Kidney epithelial cell (primary cell): ENCODE measurements around the gene LGALS1. TPM values are rescaled to one million over a fixed set of nuclear protein-coding genes. Genes with fewer than 3 reads are reported as not detected.

ENCODE experiments used
- DNase-seq: peaks from one replicate; pipeline ENCODE4 v3.0.0-alpha.2; 2010; ENCODE audit warnings: low read depth
- H3K27me3 ChIP-seq: 2 replicates; pipeline ENCODE4 v1.6.0; 2011; ENCODE audit warnings: low read length; ENCODE audit not compliant: control insufficient read depth, insufficient read depth
- H3K36me3 ChIP-seq: 2 replicates; pipeline ENCODE4 v1.5.1; 2011; ENCODE audit warnings: low read length; ENCODE audit not compliant: control insufficient read depth, insufficient read depth
- H3K4me3 ChIP-seq: 2 replicates; pipeline ENCODE4 v1.5.1; 2011; ENCODE audit warnings: low read depth, mild to moderate bottlenecking, control low read depth, low read length
- CTCF ChIP-seq: IDR thresholded peaks from 2 replicates; pipeline ENCODE4 v1.5.1; 2011; ENCODE audit warnings: mild to moderate bottlenecking, moderate library complexity, low read length, control low read depth, inconsistent platforms; ENCODE audit not compliant: insufficient read depth, poor library complexity, severe bottlenecking
- total RNA-seq: library from RNA; depleted of rRNA; stranded (reverse); fragments of >200 nt; gene quantifications from 2 replicates; pipeline ENCODE4 v1.2.3, GENCODE V29; 2015

LGALS1 gene
- total RNA-seq, 1 donor from 2014 or later = 806 TPM

GRCh38 chr22:37663521-37664140, 11.8 kb upstream of the LGALS1 start:
- Histone ChIP-seq H3K27me3 (no peaks in the 10 kb centered on the region), H3K36me3 (peaks cover 1% of the 10 kb centered on the region), H3K4me3 (no peak overlapping the region)
- DNase-seq = no peak
- TF ChIP-seq CTCF = no peak

- Histone ChIP-seq H3K4me3 (no peak overlapping the region), H3K27me3 (no peaks in the 10 kb centered on the region), H3K36me3 (peaks cover 1% of the 10 kb centered on the region)
- DNase-seq = no peak
- TF ChIP-seq CTCF = no peak
Measured at GRCh38 chr22:37664249-37665101, 11.0 kb upstream of the LGALS1 start.

DNA sequence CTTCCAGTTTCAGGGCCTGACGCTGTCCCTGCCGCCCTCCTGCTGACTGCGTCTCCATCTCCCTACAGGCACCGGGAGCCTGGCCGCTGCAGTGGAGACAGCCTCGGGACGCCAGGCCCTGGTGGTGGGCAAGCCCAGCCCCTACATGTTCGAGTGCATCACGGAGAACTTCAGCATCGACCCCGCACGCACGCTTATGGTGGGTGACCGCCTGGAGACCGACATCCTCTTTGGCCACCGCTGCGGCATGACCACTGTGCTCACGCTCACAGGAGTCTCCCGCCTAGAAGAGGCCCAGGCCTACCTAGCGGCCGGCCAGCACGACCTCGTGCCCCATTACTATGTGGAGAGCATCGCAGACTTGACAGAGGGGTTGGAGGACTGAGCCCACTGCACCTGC, 9.9 kb upstream of the LGALS1 start:
- no peak overlapping the region for H3K4me3 ChIP-seq
- no peak for DNase-seq
- no peak for TF ChIP-seq CTCF
- no peaks in the 10 kb centered on the region for H3K27me3 ChIP-seq
- H3K36me3 ChIP-seq = peaks cover 1% of the 10 kb centered on the region

DNA sequence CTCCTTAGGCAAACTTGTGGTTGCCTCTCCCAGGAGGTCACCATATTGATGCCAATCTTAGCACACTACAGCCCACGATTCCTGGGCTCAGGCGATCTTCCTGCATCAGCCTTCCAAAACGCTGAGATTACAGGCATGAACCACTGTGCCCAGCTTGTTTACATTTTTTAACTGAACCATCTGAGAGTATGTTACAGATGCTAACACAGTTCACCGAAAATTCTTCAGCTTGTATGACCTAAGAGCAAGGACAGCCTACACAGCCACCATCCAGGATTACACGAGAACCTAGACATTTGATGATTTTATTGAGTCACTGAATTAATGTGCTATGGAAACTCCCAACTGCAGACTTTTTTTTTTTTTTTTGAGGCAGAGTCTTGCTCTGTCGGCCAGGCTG, 5.8 kb upstream of the LGALS1 start:
- Histone ChIP-seq H3K36me3 (peaks cover 1% of the 10 kb centered on the region), H3K4me3 (no peak overlapping the region), H3K27me3 (no peaks in the 10 kb centered on the region)
- DNase-seq = no peak
- no peak for TF ChIP-seq CTCF

- no peak for TF ChIP-seq CTCF
- DNase-seq = no peak
- Histone ChIP-seq H3K4me3 (no peak overlapping the region), H3K36me3 (no peaks in the 10 kb centered on the region), H3K27me3 (no peaks in the 10 kb centered on the region)
Measured at GRCh38 chr22:37672206-37672919, 3.1 kb upstream of the LGALS1 start.
